GM19043 (cell line): ENCODE results near the gene NUDC.
"Not testable (repeated sequence)": the region's sequence is repeated elsewhere in the genome, so short reads cannot be mapped to it uniquely, and the experiment has no call there.

Source experiments
- ATAC-seq: cut with Tn5 transposase; IDR thresholded peaks from one replicate; pipeline ENCODE4 v1.9.1; 2021; ENCODE audit warnings: low read depth; ENCODE audit not compliant: unreplicated experiment

Gene NUDC

DNA sequence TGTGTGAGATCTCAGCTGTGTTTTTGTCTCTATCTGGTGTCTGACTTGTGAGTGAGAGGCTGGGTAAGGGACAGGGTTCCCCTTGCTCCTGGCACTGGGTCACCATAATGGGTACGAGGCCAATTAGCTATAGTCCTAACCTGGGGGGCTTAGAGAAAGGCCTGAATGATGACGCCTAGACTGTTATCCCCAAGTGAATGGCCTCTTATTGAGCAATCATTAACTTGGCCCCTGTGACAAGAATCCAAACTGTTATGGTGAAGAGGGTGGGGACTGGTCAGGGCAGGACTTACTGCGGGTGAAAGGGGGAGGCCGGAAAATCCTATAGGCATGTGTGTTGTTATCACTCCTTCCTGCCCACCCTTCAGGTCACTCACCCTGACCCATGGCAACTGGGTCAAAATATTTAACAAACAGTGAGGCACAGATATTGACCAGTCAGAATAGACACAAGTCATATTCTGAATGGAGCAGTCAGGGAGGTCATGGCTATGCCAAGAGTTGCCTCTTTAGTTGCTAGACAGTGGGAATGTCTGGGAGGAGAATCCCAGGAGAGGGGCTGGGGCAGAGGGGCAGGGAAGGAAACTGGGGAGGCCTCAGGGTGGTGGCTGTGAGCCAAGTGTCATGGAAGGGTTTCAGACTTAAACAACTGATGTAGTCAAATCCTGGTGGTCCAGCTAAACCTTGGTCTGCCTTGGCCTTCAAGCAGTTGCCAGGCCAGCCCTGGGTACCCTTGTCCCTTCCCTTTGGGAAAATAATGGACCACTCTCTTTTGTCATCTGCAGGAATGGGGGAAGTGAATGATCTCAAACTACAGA, 11.0 kb upstream of the NUDC start:
- ATAC-seq, result no peak

DNA sequence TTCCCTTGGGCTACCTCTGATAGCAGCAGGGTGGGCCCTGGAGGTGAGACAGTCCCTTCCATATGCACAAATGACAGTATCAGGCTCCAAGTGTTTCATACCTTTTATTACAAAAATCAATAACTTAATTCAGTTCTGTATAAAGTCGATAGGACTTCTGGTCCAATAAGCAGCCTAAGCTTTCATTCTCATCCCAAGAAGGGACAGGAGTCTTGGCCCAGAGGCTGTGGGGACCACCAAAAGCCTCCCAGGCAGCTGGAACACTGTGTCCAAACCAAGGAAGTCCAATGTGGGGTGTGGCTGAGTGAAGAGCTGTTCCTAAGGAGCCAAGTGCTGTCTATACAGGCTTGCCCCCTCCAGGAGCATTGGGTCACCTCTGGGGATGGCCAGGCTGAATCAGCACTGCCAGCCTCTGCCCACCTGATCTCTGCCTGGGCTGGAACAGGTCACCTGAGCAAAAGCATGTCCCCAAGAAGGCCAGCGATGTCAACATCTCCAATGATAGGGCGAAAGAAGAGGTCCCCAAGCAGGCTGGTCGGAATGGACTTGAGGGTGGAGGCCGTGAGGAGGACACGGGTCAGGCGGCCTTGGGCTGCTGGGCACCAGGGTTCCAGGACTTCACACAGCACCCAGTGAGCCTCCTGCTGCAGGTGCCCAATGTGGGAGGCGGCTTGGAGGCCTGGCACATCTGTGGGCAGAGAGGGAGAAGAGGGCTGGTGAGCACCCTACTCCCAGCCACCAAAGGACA, 10.0 kb upstream of the NUDC start:
- ATAC-seq, result no peak

DNA sequence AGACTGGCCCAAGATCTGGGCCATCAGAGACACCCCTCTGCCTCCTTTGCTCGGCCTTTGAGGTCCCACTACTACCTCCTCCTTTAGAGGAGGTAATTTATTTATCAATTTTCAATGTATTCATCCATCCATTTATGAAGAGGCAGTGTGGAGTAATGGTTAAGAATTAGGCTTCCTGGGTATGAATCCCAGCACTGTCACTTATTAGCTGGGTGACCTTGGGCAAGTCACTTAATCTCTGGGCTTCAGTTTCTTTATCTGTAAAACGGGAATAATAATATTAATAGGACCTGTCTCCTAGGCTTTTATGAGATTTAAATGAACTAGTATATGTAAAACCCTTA, 9.4 kb upstream of the NUDC start:
- ATAC-seq, result no peak

GRCh38 chr1:26913389-26913753, 8.2 kb upstream of the NUDC start:
- no peak for ATAC-seq

- ATAC-seq, result no peak
Measured at GRCh38 chr1:26913754-26914619, 7.6 kb upstream of the NUDC start, which contains the start of gene NR0B2. Gene NR0B2, minus strand, starts transcription at chr1:26913975. Its CDS starts 35 bp downstream, at chr1:26913940.

DNA sequence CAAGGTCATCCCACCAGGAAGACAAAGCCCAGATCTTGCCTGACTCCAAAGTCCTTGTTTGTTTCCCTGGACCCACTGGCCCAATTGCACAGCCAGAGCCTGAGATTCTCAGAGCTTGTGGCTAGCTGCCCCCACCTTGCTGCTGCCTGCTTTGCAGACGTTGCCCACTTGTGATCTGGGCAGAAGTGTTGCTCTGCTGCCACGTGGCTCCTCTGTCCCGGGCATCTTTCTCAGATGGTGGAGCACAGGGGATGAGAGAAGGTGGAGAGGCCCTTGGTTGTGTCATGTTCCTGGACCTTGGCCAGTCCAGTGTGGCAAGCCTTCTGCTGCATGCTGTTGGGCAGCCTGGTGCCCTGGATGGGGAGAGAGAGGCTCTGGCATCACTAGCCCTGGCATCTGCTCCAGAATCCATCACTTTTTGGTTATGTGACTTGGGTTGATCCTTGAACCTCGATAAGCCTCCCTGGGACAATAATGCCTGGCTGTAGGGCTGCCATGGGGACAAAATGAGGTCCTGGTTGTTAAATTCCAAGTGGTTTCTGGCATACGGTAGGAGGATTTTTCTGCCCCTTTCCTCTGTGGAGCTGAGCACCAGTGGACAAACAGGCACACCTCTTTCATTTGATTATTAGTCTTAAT, 6.2 kb upstream of the NUDC start:
- ATAC-seq, result no peak

- no peak for ATAC-seq
Measured at GRCh38 chr1:26921126-26921539, 410 bp upstream of the NUDC start.

GRCh38 chr1:26922431-26922729, 837 bp downstream of the NUDC start:
- no peak for ATAC-seq

DNA sequence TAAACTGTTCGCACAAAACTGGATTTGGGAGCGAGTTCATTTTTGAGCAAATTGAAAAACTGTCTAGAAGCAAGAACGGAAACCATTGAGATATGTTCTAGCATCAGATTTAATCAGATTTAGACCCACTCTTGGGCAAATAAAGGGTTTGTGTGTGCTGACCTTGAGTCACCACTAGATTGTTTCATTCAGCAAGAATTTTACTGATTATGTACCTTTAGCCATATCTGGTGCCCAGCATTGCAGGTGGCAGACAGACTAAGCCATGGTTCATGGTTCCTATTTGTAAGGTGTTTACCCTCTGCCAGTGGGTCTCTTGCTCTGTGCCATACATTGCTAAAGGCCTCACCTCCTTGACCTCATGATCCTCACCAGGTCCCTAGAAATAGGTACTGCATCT, 1.4 kb downstream of the NUDC start:
- ATAC-seq, result no peak

GRCh38 chr1:26923711-26924110, 2.2 kb downstream of the NUDC start:
- no peak for ATAC-seq

- peak; percentile 68 for ATAC-seq
Measured at GRCh38 chr1:26932531-26932930, 11.0 kb downstream of the NUDC start.

DNA sequence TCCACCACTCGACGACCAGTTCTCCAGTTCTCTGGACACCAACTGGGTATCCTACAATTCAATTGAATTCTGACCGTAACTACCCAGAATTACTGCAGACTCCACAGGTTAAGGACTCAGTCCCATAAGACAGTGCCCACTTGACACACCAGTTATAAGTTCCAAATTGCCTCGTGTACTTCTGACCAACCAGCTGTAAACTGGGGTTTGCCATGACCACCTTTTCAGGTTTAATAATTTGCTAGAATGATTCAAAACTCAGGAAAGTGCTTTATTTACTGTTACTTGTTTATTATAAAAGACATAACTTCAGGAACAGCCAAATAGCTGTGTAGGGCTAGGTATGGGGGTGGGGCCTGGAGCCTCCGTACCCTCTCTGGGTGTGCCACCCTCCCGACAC, 15.3 kb downstream of the NUDC start:
- no peak for ATAC-seq

DNA sequence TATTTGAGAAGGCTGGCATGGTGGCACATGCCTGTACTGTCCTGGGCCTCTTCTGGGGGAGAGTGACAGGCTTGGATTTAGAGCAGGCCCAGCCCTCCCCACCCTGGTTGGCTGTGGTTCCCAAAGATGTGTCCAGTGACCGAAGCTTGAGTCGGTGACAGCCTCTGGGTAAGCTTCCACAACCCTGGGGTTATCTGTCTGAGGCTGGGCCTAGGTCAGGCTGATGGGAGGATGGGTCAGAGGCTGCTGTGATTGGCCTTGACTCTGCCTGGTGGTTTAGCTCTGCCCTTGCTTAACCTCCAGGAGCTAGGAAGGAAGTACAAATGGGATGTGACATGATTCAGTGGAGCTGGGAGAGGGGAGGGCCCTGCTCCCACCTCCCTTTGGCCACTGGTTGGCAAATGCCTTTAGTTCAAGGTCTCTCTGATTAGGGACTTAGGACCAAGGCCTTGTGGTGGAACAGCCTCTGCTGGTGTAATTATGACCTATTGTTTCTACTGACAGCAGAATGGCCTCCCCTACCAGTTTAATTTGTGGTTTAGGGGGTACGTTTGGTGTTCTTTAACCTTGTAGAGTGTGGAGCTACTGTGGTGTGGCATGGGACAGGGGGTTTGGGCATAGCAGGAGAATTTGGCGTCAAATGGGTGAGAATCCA, 16.6 kb downstream of the NUDC start:
- ATAC-seq, result no peak

DNA sequence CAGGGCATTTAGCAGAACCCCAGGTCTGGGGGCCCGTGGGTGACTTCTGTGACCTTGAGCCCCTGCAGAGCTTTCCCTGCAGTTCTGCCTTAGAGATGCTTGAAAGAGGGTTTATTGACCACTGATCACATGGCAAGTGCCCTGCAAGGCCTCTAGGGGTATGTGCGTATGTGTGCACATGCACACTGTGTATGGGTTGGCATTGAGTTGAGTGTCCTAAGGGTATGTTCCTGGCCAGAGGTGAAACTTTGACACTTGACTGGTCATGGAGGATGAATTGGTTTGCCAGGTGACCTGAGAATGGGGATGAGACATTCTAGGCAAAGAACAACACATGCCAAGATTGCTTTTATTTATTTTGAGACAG, 17.1 kb downstream of the NUDC start:
- no peak for ATAC-seq

GRCh38 chr1:26941311-26941710, 19.8 kb downstream of the NUDC start:
- no peak for ATAC-seq

DNA sequence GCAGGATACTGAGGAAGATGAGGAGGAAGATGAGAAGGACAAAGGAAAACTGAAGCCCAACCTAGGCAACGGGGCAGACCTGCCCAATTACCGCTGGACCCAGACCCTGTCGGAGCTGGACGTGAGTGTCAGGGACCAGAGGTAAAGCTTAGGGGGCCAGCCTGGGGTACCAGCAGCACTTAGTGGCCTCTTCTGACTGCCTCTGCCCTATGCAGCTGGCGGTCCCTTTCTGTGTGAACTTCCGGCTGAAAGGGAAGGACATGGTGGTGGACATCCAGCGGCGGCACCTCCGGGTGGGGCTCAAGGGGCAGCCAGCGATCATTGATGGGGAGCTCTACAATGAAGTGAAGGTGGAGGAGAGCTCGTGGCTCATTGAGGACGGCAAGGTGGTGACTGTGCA, 21.1 kb downstream of the NUDC start:
- ATAC-seq, result no peak

- no peak for ATAC-seq
Measured at GRCh38 chr1:26945138-26945537, 23.6 kb downstream of the NUDC start.

DNA sequence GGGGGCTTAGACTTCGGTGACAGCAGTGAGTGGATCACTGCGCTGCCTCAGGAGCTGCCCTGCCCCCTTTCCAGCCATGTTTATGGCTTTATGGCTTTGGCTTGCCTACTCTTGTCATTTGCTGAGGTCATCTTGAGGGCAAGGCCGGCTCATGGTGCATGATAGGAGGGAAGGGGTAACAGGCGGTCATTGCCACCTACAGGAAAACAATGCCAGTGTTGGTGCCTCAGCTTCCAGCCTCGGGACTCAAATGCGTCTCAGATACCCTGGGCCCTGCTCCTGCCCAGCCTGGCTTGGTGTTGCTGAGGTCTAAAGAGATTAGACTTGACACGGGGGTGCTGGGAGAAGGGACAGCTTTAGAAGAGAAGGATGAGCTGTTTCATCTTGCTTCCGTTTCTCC, 24.2 kb downstream of the NUDC start:
- ATAC-seq, result no peak

DNA sequence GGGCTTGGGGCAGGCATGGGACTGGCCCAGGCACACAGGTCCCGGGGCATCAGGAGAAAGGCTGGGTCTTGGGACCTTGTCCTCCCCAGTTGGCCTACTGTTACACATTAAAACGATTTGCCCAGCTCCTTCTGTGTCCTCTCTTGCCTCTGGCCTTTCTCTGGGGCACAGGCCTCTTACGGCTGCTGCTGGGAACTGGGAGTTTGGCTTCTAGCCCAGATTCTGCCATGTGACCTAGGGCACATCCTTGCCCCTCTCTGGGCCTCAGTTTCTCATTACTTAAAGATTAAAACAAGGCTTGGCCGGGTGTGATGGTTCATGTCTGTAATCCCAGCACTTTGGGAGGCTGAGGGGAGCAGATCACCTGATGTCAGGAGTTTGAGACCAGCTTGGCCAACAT, 24.7 kb downstream of the NUDC start:
- ATAC-seq, result no peak

DNA sequence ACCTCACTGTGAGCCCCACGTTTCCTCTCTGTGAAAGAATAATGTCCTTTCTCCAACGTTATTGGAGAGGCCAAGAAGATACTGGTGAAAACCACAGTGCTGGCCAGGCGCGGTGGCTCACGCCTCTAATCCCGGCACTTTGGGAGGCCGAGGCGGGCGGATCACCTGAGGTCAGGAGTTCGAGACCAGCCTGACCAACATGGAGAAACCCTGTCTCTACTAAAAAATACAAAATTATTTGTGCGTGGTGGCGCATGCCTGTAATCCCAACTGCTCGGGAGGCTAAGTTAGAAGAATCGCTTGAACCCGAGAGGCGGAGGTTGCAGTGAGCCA, 27.1 kb downstream of the NUDC start:
- ATAC-seq, result not testable (repeated sequence)
